SK-MEL-5 (cell line): ENCODE measurements around the gene SLC8A1. TPM values are rescaled to one million over a fixed set of nuclear protein-coding genes. Genes with fewer than 3 reads are reported as not detected.
"Not testable (repeated sequence)": the region's sequence is repeated elsewhere in the genome, so short reads cannot be mapped to it uniquely, and the experiment has no call there.

Experiments
- DNase-seq: peaks from one replicate; pipeline ENCODE4 v3.0.0-alpha.2; 2016; ENCODE audit warnings: low read depth, low spot score
- in situ Hi-C: cut with HindIII; loops from 2 replicates; pipeline ENCODE4 v1.10.0; 2016; ENCODE audit warnings: low sequenced_read_pairs, high pct_unique_total_duplicates, low pct_unique_long_range_greater_than_20kb
- total RNA-seq: library from RNA; depleted of rRNA; stranded (reverse); fragments of >200 nt; shearing (Covaris generic); gene quantifications from 2 replicates; pipeline ENCODE4 v1.2.3, GENCODE V29; 2014

Gene SLC8A1
- total RNA-seq, 1 experiment from 2014 or later, result 40.7 TPM

GRCh38 chr2:40087434-40087833, 364.5 kb downstream of the SLC8A1 start:
- in situ Hi-C loops, result no loop called here
- no peak for DNase-seq

DNA sequence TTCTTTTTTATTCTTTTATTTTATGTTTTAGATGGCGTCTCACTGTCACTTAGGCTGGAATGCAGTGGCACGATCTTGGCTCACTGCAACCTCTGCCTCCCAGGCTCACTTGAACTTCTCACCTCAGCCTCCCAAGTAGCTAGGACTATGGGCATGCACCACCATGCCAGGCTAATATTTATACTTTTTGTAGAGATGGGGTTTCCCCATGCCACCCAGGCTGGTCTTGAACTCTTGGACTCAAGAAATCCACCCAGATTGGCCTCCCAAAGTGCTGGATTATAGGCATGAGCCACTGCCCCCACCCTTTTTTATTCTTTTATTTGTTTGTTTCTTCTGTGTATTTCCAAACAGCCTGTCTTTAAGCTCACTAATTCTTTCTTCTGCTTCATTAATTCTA, 366.1 kb downstream of the SLC8A1 start:
- in situ Hi-C loops, result no loop called here
- no peak for DNase-seq

DNA sequence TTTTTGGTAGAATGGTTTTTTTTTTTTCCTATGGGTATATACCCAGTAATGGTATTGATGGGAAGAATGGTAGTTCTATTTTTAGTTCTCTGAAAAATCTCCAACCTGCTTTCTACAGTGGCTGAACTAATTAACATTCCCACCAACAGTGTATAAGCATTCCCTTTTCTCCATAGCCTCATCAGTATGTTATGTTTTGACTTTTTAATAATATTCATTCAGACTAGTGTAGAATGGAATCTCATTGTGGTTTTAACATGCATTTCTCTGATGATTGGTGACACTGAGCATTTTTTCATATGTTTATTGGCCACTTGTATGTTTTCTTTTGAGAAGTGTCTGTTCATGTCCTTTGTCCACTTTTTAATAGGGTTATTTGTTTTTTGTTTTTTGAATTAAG, 378.6 kb downstream of the SLC8A1 start:
- DNase-seq, in situ Hi-C loops: not testable (repeated sequence)

DNA sequence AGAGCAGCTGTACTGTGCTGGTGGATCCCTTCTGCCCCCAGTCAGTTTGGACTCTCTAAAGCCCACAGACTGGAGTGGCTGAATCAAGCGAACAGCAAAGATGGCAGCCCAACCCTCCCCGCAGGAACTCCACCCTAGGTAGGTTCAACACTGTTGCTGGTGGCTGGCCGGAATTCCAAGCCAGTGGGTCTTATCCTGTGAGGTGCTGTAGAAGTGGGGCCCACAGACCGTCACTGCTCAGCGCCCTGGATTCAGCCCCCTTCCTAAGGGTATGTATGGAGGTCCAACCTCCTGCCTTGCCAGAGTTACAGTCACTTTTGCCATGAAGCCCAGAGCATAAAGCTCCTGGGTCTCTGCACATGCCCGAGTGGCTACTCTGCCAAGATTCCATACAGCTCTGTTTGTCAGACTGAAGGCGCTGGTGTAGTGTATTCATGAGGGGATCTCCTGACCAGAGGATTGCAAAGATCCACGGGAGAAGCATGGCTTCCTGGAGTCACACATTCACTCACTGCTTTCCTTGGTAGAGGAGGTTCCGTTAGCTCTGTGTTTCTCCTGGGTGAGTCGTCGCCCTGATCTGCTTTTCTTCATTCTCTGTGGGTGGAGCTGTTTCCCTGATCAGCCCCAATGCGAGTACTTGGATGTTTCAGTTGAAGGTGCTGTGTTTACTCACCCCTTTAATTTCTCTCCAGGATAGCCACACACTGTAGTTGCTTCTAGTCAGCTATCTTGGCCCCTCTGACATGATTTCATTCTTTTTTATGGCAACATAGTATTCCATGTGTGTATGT, 379.3 kb downstream of the SLC8A1 start:
- DNase-seq, result peak; percentile 9

GRCh38 chr2:40062381-40062780, 389.5 kb downstream of the SLC8A1 start:
- no peak for DNase-seq
- in situ Hi-C loops, result no loop called here

More for the DNA sequence above, 379.3 kb downstream of the SLC8A1 start:
- in situ Hi-C loops, result no loop called here

DNA sequence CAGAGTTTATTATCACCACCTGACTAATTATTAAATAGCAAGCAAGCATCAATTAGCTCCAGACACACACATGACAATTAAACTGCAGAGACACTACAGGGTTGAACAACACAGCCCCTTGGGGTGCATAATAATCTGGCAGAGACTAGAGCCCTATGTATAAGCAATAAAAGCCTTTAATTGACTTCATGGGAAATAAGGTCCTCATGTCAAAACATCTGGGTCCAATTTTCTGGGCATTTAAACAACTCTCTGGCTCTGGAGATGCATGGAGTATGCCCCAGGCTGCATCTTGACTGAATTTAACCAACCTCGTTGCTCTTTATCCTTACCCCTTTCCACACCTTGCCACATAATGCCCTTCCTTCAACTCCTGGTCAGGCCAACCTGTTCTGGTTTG, 402.1 kb downstream of the SLC8A1 start:
- in situ Hi-C loops, result no loop called here
- no peak for DNase-seq

GRCh38 chr2:40048506-40048905, 403.4 kb downstream of the SLC8A1 start:
- in situ Hi-C loops, result no loop called here
- no peak for DNase-seq

DNA sequence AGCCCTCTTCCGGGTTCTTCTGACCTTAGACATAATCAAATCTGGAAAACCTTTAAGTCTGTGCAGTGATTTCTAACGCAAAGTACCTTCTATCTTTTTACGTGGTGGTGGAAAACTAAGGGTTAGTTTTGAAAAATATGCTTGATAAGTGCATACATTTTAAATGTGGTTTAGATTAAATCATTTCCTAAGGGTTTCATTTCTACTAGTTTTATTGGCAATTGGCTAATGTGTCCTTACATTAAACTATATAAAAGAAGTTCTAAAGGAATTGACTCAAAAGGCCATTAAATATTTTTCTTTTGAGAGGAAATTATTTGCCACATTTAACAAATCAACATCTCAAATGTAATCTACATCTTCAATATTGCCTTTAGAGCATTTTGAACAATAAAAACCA, 404.5 kb downstream of the SLC8A1 start:
- in situ Hi-C loops, result no loop called here
- DNase-seq, result no peak
